NCI-H2107 treated with DMSO at 0.1 percent for 48 hours (cell line): ENCODE data around the gene UCN2.

Experiments
- DNase-seq: peaks from one replicate; lab custom pipeline; 2025; ENCODE audit not compliant: unreplicated experiment; lab: John Stamatoyannopoulos, UW

The UCN2 gene, protein sequence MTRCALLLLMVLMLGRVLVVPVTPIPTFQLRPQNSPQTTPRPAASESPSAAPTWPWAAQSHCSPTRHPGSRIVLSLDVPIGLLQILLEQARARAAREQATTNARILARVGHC

GRCh38 chr3:48563382-48563918, at the start of gene UCN2:
Gene UCN2 (minus strand): TSS chr3:48563781. CDS start chr3:48563124, 657 bp downstream.
- DNase-seq = peak; percentile 22

GRCh38 chr3:48612309-48612708, 48.7 kb upstream of the UCN2 start:
- DNase-seq = no peak

DNA sequence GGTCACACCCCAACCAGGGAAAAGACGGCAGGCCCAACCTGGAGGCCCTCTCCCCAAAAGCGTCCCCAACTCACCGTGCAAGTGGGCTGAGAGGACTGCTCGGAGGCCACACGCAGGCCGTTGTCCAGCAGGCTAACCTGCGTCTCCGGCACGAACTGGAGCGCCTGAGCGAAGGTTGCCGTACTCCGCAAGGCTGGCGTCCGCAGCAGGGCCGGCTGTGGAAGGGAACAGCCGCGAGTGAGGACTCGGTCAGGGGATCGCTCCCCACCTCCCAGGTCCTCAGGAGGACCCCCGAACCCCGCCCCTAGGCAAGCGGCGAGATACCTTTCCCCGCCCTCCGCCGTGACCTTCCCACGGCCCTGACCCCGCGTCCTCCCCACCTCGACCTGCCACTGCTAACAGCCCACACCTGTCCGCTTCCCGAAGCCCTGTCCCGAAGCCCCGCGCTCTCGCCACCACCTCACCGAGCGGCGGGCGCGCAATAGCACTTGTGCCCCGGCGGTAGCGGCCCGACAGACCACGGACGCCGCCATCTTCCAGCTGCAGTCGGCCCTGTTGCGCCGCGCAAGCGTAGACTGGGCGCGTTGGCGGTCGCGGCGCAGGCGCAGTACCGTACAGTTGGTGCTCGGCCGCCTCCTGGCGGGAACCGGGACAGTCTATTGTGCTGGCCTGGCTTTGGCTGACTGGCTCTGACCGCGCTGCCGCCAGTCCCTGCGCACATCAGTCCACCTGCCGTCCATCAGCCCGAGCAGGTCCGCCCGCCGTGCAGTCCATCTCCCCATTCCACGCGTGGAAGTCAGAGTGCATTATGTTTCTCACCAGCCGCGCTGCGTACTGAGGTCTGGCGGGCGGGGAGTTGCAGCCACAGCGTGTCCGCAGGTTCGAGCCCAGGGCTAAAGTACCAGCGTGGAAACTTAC, 45.8 kb upstream of the UCN2 start, which contains the start of gene UQCRC1:
UQCRC1 (minus strand) TSS at position 559 of the 918 bp plus-strand sequence; CDS start at position 533, 26 bp downstream.
- DNase-seq = peak; percentile 50

DNA sequence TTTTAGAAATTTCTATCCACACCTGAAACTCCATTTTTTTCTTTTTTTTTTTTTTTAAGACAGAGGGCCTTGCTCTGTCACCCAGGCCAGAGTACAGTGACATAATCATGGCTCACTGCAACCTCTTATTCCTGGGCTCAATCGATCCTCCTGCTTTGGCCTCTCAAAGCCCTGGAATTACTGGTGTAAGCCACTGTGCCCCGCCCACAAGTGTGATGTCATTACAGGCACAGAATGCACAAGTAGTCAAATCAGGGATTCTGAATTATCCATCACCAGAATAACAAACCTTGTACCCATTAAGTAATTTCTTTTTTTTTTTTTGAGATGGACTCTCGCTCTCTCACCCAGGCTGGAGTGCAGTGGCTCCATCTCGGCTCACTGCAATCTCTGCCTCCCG, 43.9 kb upstream of the UCN2 start:
- no peak for DNase-seq

GRCh38 chr3:48601622-48601994, 38.0 kb upstream of the UCN2 start:
- DNase-seq = no peak

GRCh38 chr3:48600711-48601621, 37.4 kb upstream of the UCN2 start:
- DNase-seq = no peak

DNA sequence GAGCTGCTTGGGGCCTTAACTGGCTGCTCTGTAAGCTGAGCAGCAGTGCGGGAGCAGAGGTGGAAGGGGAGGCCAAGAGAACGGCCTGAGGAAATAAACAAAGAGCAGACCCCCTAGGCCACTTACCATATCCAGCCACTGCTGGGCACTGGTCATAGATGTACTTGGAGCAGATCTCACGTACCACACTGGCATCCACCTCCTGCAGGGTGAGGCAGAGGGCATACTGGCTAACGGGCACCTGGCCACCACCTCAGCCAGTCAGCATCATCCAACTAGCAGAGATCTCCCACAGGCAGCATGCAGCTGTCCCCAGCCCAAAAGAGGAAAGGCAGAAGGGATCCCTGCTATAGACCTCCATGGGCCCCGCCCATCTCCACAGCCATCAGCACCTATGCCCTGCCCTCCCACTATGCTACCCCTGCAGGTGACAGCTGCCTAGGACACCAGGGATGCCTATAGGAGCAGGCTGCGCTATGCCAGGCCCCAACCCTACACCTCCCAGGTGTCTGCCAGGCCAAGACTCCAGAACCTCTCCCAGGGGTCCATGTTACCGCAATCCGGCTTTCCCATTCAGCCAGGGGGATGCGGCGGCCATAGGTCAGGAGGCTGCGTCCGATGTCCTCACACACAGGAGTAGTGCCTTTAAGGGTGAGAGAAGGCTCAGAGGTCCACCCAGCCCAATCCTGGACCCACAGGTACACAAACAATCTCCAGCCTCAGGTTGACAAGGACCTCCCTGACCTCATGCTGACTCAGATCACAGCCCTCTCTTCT, 36.1 kb upstream of the UCN2 start:
- no peak for DNase-seq

DNA sequence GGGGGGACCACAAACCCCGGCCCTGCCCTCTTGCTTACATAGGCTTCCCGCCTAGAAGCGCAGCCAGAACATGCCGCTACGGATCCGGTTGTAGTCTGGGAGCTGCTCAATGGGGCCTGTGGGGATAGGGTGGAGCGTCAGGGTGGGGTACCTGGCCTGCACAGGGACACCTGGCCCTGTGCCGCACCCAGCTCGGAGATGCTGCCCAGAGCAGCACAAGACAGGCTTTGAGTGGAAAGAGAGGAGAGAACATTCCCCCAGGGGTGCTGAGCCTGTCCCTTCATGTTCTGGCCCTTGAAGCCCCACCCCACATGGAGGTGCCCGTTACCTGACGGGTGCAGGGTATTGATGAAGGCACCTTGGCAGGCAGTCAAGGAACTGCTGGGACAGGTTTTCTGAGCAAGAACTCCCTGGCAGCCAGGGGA, 35.5 kb upstream of the UCN2 start:
- no peak for DNase-seq

- DNase-seq = no peak
Measured at GRCh38 chr3:48598323-48599076, 34.9 kb upstream of the UCN2 start.

DNA sequence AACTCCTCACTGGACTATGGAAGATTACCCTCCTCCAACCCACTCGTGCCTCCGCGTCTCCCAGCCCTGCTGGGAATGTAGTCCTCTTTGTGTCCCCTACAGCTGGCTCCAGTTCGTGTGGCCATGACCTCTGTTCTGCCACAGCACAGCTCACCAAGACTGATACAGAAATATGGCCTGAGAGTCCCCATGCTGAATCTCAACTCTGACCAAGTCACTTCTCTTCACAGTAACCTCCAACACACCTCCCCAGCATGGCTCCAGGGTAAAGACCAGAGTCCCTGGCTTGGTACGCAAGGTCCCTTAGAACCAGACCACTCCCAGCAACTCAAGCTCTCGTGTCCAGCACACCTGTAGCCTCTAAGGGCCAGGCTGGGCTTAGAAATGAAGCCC, 33.8 kb upstream of the UCN2 start:
- no peak for DNase-seq

DNA sequence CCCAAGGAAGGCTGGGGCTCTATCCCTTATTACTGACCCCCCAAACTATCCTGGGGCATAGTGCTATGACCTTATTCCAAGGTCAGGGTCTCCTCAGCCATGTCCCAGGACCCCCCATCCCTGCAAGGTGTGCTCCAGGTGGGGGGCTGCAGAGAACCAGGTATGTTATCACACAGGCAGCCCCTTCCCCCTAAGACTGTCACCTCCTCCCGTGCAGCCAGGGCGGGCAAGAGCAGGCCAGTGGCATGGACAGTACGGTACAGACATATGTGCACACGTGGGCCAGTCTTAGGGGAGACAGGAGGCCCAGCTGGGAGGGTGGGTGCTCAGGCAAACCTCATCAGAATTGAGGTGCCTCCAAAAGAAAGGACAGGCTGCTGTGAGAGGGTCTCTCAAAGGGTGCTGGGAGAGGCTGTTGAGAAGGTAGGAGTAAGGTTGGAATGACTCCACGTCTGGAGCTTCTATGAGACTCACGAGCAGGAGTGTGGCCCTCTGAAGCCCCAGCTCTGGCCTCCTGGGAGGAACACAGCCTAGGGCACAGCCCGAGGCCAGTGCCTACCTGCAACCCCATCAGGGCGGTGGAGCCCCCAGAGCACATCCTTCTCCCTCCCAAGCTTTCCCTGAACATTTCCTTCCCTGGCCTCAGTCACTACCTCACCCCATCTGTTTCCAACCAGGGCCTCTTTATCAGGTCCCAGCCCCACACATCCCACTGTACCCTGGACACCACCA, 33.3 kb upstream of the UCN2 start:
- no peak for DNase-seq

- DNase-seq = no peak
Measured at GRCh38 chr3:48596157-48596556, 32.6 kb upstream of the UCN2 start.

GRCh38 chr3:48595526-48596121, 32.0 kb upstream of the UCN2 start:
- no peak for DNase-seq

GRCh38 chr3:48595075-48595525, 31.5 kb upstream of the UCN2 start, which contains the start of gene COL7A1:
Gene COL7A1 (minus strand): TSS chr3:48595329. CDS start chr3:48595159, 170 bp downstream.
- DNase-seq = no peak

- no peak for DNase-seq
Measured at GRCh38 chr3:48594417-48595049, 31.0 kb upstream of the UCN2 start.

DNA sequence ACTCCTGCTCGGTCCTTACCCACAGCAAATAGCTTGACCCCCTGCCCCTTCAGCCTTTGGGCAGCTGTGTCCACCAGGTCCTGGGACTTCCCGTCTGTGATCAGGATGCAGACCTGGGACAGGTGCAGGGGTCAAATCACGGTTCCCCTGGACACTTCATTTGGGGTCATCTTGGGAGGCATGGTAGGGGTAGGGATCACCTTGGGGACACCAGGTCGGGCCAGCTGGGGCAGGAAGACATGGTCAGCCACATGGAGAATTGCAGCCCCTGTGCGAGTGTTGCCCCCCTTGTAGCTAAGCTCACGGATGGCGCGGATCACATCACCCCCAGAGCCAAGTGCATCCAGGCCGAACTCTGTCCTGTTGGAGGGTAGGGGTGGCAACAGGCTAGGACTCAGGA, 29.8 kb upstream of the UCN2 start:
- no peak for DNase-seq

GRCh38 chr3:48592519-48593087, 29.0 kb upstream of the UCN2 start:
- DNase-seq = no peak
